GM10266 (cell line): ENCODE results near the gene ISCA2.
"Not testable (repeated sequence)": the region's sequence is repeated elsewhere in the genome, so short reads cannot be mapped to it uniquely, and the experiment has no call there.

Experiments
- DNase-seq: peaks from one replicate; pipeline ENCODE4 v3.0.0; 2012; ENCODE audit errors: extremely low spot score
- TF ChIP-seq, protein P1 (sequence below): IDR thresholded peaks from 2 replicates; pipeline ENCODE4 v1.5.1; 2012; ENCODE audit warnings: mild to moderate bottlenecking, low read depth; ENCODE audit not compliant: control insufficient read depth, insufficient read depth; ENCODE audit errors: missing control alignments

Gene ISCA2

DNA sequence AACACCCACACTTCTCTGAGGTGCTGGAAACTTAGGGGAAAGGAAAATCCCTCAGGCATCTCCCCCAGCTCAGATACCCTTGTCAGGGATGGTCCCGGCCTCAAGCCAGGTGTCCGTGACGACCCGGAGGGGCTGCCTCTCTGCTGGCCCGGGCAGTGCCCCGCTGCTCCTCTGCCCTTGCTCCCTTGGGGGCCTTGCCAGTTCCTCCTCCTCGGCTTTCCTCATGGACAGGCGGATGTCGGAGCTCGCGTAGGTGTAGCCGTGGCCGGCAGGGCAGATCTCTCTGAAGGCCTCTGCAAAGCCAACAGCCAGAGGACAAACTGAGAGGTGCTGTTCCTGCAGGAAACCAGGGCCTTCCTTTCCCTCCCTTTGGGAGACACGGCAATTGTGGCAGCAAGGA, 34.8 kb downstream of the ISCA2 start:
- TF ChIP-seq, protein P1, sequence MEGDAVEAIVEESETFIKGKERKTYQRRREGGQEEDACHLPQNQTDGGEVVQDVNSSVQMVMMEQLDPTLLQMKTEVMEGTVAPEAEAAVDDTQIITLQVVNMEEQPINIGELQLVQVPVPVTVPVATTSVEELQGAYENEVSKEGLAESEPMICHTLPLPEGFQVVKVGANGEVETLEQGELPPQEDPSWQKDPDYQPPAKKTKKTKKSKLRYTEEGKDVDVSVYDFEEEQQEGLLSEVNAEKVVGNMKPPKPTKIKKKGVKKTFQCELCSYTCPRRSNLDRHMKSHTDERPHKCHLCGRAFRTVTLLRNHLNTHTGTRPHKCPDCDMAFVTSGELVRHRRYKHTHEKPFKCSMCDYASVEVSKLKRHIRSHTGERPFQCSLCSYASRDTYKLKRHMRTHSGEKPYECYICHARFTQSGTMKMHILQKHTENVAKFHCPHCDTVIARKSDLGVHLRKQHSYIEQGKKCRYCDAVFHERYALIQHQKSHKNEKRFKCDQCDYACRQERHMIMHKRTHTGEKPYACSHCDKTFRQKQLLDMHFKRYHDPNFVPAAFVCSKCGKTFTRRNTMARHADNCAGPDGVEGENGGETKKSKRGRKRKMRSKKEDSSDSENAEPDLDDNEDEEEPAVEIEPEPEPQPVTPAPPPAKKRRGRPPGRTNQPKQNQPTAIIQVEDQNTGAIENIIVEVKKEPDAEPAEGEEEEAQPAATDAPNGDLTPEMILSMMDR, result no peak
- DNase-seq, result no peak

DNA sequence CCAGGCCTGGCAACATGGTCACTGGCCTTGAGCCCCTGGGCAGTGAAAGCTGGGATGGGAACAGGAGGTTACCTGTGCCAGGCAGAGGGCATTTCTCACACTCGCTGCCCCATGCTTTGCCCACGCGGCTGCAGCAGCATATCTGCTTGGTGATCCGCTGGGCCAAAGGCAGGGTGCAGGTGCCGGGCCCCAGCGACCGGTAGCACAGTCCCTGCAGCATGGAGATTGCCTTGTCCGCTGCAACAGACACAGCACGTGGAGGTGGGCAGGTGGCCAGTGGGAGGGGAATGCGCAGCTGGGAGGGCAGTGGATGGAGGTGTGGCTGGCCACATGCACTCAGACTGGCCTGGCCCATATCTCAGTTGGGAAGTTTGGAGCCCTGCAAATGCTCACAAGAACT, 35.3 kb downstream of the ISCA2 start:
- TF ChIP-seq, protein P1, result no peak
- DNase-seq, result no peak

DNA sequence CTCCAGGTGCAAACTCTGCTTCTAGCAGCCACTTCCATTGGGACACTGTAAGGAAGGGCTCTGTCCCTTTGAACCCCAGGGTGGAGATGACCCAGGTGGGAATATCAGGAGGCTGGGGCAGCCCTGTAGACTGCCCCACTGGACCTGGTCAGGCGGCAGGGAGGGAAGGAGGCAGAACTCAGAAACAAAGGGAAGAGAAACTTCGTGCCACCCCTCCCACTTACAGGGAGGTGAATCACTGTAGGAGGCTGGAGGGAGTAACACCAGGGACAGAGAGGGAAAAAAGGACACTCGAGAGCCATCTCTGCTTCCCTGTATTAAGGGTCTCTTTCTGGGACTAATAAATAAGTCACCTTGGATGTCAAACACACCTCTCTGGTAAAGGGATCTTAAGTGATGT, 37.4 kb downstream of the ISCA2 start:
- TF ChIP-seq, protein P1, result no peak
- DNase-seq, result no peak

DNA sequence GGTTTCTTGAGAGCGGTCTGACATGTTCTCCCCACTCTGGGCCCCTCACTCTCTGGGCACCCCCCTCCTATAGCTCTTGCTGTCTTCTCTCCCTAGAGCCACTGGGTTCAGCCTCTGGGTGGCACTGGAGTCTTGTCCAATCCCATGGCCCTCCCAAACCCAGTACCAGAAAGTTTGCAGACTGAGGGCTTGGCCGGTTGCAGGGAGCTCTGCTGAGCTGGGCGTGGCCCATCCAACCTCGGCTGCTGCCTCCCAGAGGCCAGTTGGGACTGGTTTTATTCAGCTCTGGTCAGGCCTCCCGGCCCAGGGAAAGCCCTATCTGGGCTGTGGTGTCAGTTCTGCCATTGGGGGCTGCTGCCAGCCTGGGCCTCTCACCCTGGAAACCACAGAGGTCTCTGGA, 37.9 kb downstream of the ISCA2 start:
- no peak for DNase-seq
- TF ChIP-seq, protein P1, result no peak

DNA sequence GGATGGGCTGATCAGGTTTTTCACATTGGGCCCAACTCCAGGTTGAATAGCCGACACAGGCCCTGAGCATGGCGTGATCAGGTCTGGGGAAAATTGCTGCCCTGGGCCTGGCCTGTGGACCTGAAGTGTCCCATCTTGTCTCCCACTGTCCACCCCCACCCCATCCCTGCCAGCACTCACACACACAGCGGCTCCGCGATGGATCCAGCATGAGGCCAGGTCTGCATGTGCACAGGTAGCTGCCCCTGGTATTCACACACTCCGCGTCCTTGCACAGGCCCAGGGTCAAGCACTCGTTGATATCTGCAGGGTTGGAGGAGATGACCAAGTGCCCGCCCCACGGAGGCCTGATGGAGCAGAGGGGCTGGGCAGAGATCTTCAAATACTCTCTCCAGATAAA, 38.7 kb downstream of the ISCA2 start:
- TF ChIP-seq, protein P1, result no peak
- no peak for DNase-seq

DNA sequence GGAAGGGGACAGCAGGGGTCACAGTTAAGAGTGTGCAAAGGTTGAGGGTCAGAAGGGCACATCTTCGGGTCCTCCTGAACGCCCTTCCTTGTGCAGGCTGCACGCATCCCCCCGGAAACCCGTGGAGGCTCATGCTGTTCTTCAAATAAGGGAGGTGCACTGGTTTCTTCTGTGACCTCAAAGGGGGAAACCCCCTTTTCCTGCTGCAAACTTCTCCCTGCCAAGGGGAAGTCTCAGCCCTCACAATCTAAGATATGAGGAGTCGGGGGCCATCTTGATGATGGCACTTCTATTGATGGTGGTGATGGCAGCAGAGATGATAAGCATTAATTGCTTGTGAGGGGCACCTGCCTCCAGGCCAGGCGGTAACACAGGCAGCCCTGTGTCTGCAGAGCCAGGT, 40.0 kb downstream of the ISCA2 start:
- no peak for DNase-seq

DNA sequence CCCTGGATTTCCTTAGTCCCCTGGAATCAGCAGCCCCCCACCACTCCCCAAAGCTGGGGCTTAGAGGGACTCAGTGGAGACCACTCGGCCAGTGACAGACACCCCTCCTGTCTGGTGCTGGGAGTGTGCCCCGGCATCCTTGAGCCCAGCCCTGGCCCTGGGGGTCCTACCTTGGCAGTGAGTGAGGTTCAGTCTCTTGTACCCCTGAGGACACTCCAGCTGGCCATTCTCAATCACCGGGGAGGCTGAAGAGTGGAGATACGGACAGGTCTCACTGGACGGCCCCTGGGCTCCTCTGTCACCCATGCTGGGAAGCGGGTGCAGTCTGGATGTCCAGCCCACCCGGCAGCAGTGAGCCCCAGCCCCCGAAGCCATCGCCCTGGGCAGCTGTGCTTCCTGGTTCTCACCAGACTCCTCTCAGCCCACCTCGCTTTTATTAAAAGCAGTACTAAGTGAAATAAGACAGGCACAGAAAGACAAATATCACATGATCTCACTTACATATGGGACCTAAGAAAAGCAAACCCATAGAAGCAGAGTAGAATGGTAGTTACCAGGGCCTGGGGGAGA, 42.3 kb downstream of the ISCA2 start:
- TF ChIP-seq, protein P1, result no peak
- no peak for DNase-seq

More for the DNA sequence above, 40.0 kb downstream of the ISCA2 start:
- TF ChIP-seq, protein P1, result no peak

DNA sequence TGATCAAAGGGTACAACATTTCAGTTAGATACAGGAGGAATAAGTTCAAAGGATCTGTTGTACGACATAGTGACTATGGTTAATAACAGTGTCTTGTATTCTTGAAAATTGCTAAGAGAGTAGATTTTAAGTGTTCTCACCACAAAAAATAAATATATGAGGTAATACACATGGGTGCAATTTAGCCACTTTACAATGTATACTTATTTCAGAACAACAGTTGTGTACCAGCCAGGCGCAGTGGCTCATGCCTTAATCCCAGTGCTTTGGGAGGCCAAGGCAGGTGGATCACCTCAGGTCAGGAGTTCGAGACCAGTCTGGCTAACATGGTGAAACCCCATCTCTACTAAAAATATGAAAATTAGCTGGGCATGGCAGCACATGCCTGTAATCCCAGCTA, 42.8 kb downstream of the ISCA2 start:
- DNase-seq, result not testable (repeated sequence)
